Activated CD4-positive, alpha-beta memory T cell treated with anti-CD3 and anti-CD28 coated beads for 36 hours (primary cell): ENCODE results near the gene FOXO3B. TPM values are rescaled to one million over a fixed set of nuclear protein-coding genes. Genes with fewer than 3 reads are reported as not detected.
"Not testable (repeated sequence)": the region's sequence is repeated elsewhere in the genome, so short reads cannot be mapped to it uniquely, and the experiment has no call there.

Experiments
- CTCF ChIA-PET: fragments of 350-600 bp; sonication (Branson Sonifier 250); formaldehyde crosslinking; loops from one replicate; lab custom pipeline; 2021; ENCODE audit warnings: antibody characterized with exemption, inconsistent platforms; lab: Charles Lee
- POLR2A ChIA-PET: fragments of 350-600 bp; sonication (Branson Sonifier 250); formaldehyde crosslinking; loops from one replicate; lab custom pipeline; 2021; ENCODE audit warnings: antibody characterized with exemption; lab: Charles Lee
- DNase-seq: peaks from one replicate; pipeline ENCODE4 v3.0.0-alpha.2; 2020
- H3K27ac Mint-ChIP-seq: one replicate; pipeline ENCODE4 v1.8.0; 2021; ENCODE audit warnings: mixed read lengths
- H3K27me3 Mint-ChIP-seq: one replicate; pipeline ENCODE4 v1.8.0; 2021; ENCODE audit warnings: mixed read lengths
- H3K36me3 Mint-ChIP-seq: one replicate; pipeline ENCODE4 v1.8.0; 2021; ENCODE audit warnings: mixed read lengths
- H3K4me1 Mint-ChIP-seq: one replicate; pipeline ENCODE4 v1.8.0; 2021; ENCODE audit warnings: low read depth, mixed read lengths
- H3K4me3 Mint-ChIP-seq: one replicate; pipeline ENCODE4 v1.8.0; 2021; ENCODE audit warnings: mild to moderate bottlenecking, mixed read lengths
- H3K9me3 Mint-ChIP-seq: one replicate; pipeline ENCODE4 v1.8.0; 2021; ENCODE audit warnings: mixed read lengths
- intact Hi-C: fragments of 100-400 bp; cut with micrococcal nuclease; formaldehyde crosslinking; loops from one replicate; pipeline ENCODE4 v1.15.1; 2023
- total RNA-seq, 2 experiments: library from RNA; stranded (reverse); gene quantifications; one replicate each; pipeline ENCODE4 v1.2.3, GENCODE V29; 2021

Gene FOXO3B
- total RNA-seq, 2 experiments from 2014 or later: 2.0 to 2.5 TPM

GRCh38 chr17:18636237-18636636 is 45.9 kb downstream of the FOXO3B start:
- H3K4me3 Mint-ChIP-seq, H3K9me3 Mint-ChIP-seq, intact Hi-C loops, H3K27ac Mint-ChIP-seq, CTCF ChIA-PET, H3K36me3 Mint-ChIP-seq, DNase-seq, H3K4me1 Mint-ChIP-seq, POLR2A ChIA-PET: not testable (repeated sequence)
- peaks cover 15% of the 10 kb centered on the region for H3K27me3 Mint-ChIP-seq

GRCh38 chr17:18635773-18636172 is 46.3 kb downstream of the FOXO3B start:
- H3K36me3 Mint-ChIP-seq, H3K4me1 Mint-ChIP-seq, H3K9me3 Mint-ChIP-seq, H3K27ac Mint-ChIP-seq, DNase-seq, intact Hi-C loops, POLR2A ChIA-PET, CTCF ChIA-PET, H3K4me3 Mint-ChIP-seq: not testable (repeated sequence)
- peaks cover 15% of the 10 kb centered on the region for H3K27me3 Mint-ChIP-seq

- H3K27ac Mint-ChIP-seq, DNase-seq, CTCF ChIA-PET, intact Hi-C loops, POLR2A ChIA-PET, H3K4me1 Mint-ChIP-seq, H3K4me3 Mint-ChIP-seq, H3K9me3 Mint-ChIP-seq, H3K36me3 Mint-ChIP-seq: not testable (repeated sequence)
- H3K27me3 Mint-ChIP-seq: peaks cover 15% of the 10 kb centered on the region
Observed at GRCh38 chr17:18634550-18635263, 47.4 kb downstream of the FOXO3B start.

Other genes with a start within 250 kb of the FOXO3B start
- under 1 TPM in 1 of 2 experiments, not detected in 1; 0.19 TPM for gene LGALS9C, start 205.5 kb downstream of the FOXO3B start, total RNA-seq
- gene TBC1D28, start 37.9 kb downstream of the FOXO3B start, total RNA-seq: not detected
- gene FBXW10, start 61.7 kb upstream of the FOXO3B start, total RNA-seq: not detected
- gene TVP23B, start 98.9 kb upstream of the FOXO3B start, total RNA-seq: 10 to 100 TPM; 30.6 to 34.1 TPM
- 10 to 100 TPM; 41.9 to 42.5 TPM for gene PRPSAP2, start 175.8 kb upstream of the FOXO3B start, total RNA-seq